ENCODE results near the gene PDE1C. TPM values are rescaled to one million over a fixed set of nuclear protein-coding genes. Genes with fewer than 3 reads are reported as not detected.

Gene PDE1C
- total and polyA plus RNA-seq, 2 of the 4 experiments (the other 2 are of a cell fraction), result 14.2 to 61.5 TPM

DNA sequence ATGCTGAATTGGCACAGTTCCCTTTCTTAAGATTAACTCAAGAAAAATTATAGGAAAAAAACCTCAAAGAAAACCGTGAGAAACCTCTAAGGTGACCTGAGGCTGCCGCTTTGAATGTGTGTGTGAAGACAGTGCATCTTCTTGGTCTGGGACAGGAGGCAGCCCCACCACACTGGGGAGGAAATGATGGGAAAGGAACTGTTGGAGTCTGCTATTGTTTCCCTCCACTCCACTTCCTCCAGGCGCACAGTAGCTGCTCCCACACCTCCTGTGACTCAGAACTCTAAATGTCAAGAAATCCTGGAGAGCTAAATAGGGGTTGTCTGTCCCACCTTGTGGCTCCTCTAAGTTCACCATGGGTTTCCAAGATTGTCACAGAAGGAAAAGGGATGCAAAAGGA is 179.4 kb downstream of the PDE1C start:
- no CpG with 5 or more reads among the region's 3 CpGs for whole genome bisulfite sequencing, 2 experiments (ENCODE audit: extremely low coverage in 2 of 2, insufficient read length in 1 of 2)
- Histone ChIP-seq H2BK120ac (ENCODE audit: low read depth, low read length) (peak overlapping the region; percentile 10; the same call in 1 of the 2 replicates), H3K4me2 (ENCODE audit: low read depth, low read length) (peak overlapping the region; percentile 24; the same call in 1 of the 2 replicates), H3K4me1 (ENCODE audit: control insufficient read depth, insufficient read depth, low read length) (peaks cover 15% of the 10 kb centered on the region; the same call in 1 of the 2 replicates), H3K4ac (ENCODE audit: low read depth, low read length) (peak overlapping the region; percentile 17; the same call in 1 of the 2 replicates), H2AK5ac (ENCODE audit: low read depth, low read length) (peak overlapping the region; percentile 43; the same call in 1 of the 2 replicates), H2AFZ (replicated peaks; ENCODE audit: low read length, poor library complexity) (no peak overlapping the region), H4K5ac (ENCODE audit: low read depth, low read length) (peak overlapping the region; percentile 96), H3K79me1 (ENCODE audit: low read depth in 1 of 2, low read length in 2 of 2) (peaks cover 10 to 17% of the 10 kb centered on the region in 2 experiments; a peak in 3 of 4 replicates), H2BK20ac (ENCODE audit: low read depth, low read length) (peak overlapping the region; percentile 66; the same call in 1 of the 2 replicates), H3K27me3 (ENCODE audit: control insufficient read depth, insufficient read depth, low read length) (no peaks in the 10 kb centered on the region), H3K18ac (ENCODE audit: low read depth, low read length) (peak overlapping the region; percentile 90), H3K14ac (replicated peaks; ENCODE audit: low read depth, low read length) (peak overlapping the region; percentile 37; the same call in 1 of the 2 replicates), H4K91ac (ENCODE audit: insufficient read depth, low read depth, low read length) (0 out of 2 replicates have a peak overlapping the region, but pooled peaks have one; percentile 11), H3K9ac (ENCODE audit: low read depth, low read length) (no peak overlapping the region), H2AK9ac (replicated peaks; ENCODE audit: low read depth, low read length, poor library complexity) (no peak overlapping the region), H4K8ac (ENCODE audit: low read depth in 2 of 2, low read length in 2 of 2) (peak overlapping the region in 1 of 2 experiments; percentile 37; a peak in 1 of 4 replicates), H3K36me3 (ENCODE audit: control insufficient read depth, insufficient read depth, low read length) (no peaks in the 10 kb centered on the region), H2BK5ac (ENCODE audit: low read depth, low read length, poor library complexity, severe bottlenecking) (peak overlapping the region; percentile 62), H3K27ac (ENCODE audit: insufficient read depth, low read length) (peak overlapping the region; percentile 89; the same call in 1 of the 2 replicates), H3K4me3 (ENCODE audit: insufficient read depth, low read depth, low read length) (no peak overlapping the region), H3K56ac (ENCODE audit: extremely low read depth, insufficient read depth, low read length) (no peak overlapping the region), H2BK15ac (ENCODE audit: low read depth, low read length) (peak overlapping the region; percentile 33; the same call in 1 of the 3 replicates), H3K9me3 (ENCODE audit: control insufficient read depth, insufficient read depth, low read length) (no peaks in the 10 kb centered on the region), H3K23ac (ENCODE audit: low read depth, low read length) (no peak overlapping the region), H4K20me1 (ENCODE audit: insufficient read depth, low read length) (no peaks in the 10 kb centered on the region), H3K9me1 (ENCODE audit: insufficient read depth, low read length) (peaks cover 3% of the 10 kb centered on the region; the same call in 1 of the 2 replicates)
- in situ Hi-C loops (cut with MboI; ENCODE audit: low sequenced_read_pairs) (no loop called here), intact Hi-C loops (cut with micrococcal nuclease) (no loop called here), dilution Hi-C loops (cut with HindIII; ENCODE audit: low sequenced_read_pairs, unreplicated experiment) (no loop called here)
- CTCF ChIA-PET, result no interaction called here
- DNase-seq (no peak), ATAC-seq (ENCODE audit: low read depth) (no peak)
- POLR2A ChIA-PET (ENCODE audit: unreplicated experiment), result no interaction called here
- TF ChIP-seq CEBPB (IDR thresholded peaks at IDR 0.05; ENCODE audit: low read depth, low read length) (no peak), RFX5 (IDR thresholded peaks at IDR 0.05; ENCODE audit: low read depth, low read length) (no peak), MXI1 (IDR thresholded peaks at IDR 0.05; ENCODE audit: borderline replicate concordance, low read depth, low read length) (no peak), RCOR1 (IDR thresholded peaks at IDR 0.05; ENCODE audit: insufficient replicate concordance, low read length) (no peak), POLR2A (IDR thresholded peaks at IDR 0.05; ENCODE audit: low read depth, low read length) (no peak), BHLHE40 (IDR thresholded peaks at IDR 0.05; ENCODE audit: low read depth, low read length) (no peak), MAFK (IDR thresholded peaks at IDR 0.05; ENCODE audit: low read depth, low read length) (no peak), NFE2L2 (IDR thresholded peaks at IDR 0.05; ENCODE audit: low read depth, low read length) (no peak), RAD21 (IDR thresholded peaks at IDR 0.05; ENCODE audit: low read length) (no peak), CTCF (conservative IDR thresholded peaks at IDR 0.05; ENCODE audit: low read depth, low read length) (no peak), MAZ (IDR thresholded peaks at IDR 0.05; ENCODE audit: borderline replicate concordance, low read depth, low read length) (no peak)
- TF ChIP-seq, protein P1, sequence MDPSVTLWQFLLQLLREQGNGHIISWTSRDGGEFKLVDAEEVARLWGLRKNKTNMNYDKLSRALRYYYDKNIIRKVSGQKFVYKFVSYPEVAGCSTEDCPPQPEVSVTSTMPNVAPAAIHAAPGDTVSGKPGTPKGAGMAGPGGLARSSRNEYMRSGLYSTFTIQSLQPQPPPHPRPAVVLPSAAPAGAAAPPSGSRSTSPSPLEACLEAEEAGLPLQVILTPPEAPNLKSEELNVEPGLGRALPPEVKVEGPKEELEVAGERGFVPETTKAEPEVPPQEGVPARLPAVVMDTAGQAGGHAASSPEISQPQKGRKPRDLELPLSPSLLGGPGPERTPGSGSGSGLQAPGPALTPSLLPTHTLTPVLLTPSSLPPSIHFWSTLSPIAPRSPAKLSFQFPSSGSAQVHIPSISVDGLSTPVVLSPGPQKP (IDR thresholded peaks at IDR 0.05; ENCODE audit: borderline replicate concordance, low read depth, low read length), result no peak
- BruUV-seq (replicated peaks), result no TSS peak

Measured in IMR-90 (cell line).